ENCODE results near the gene EFCAB9. TPM values are rescaled to one million over a fixed set of nuclear protein-coding genes. Genes with fewer than 3 reads are reported as not detected.
"Not testable (repeated sequence)": the region's sequence is repeated elsewhere in the genome, so short reads cannot be mapped to it uniquely, and the experiment has no call there.

EFCAB9 gene
- total RNA-seq, 2 experiments from 2014 or later: not detected

DNA sequence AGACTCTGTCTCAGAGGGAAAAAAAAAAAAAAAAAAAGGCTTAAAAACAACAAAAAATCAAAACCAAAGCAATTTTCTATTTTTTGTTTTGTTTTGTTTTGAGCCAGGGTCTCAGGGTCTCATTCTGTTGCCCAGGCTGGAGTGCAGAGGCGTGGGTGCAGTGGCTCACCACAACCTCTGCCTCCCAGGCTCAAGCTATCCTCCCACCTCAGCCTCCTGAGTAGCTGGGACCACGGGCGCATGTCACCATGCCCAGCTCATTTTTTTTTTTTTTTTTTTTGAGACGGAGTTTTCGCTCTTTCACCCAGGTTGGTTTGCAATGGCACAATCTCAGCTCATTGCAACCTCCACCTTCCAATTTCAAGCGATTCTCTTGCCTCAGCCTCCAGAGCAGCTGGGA lies 11.7 kb upstream of the EFCAB9 start:
- peak overlapping the region; percentile 16 for H3K4me3 Mint-ChIP-seq
- ChIA-PET POLR2A (interaction anchor here (0.7 kb wide), 1 partner anchor 9 kb away, joined by 3 read pairs; no protein-coding TSS in a partner anchor), CTCF (interaction anchor here (0.7 to 1.8 kb wide), 3 partner anchors 41 to 271 kb away, joined by 3 to 5 read pairs (median 3); no protein-coding TSS in a partner anchor)
- peaks cover 73% of the 10 kb centered on the region for H3K4me1 Mint-ChIP-seq
- no peaks in the 10 kb centered on the region for H3K9me3 Mint-ChIP-seq
- peaks cover 84% of the 10 kb centered on the region for H3K36me3 Mint-ChIP-seq (ENCODE audit: low read depth)
- H3K27me3 Mint-ChIP-seq: no peaks in the 10 kb centered on the region
- no peak for DNase-seq
- H3K27ac Mint-ChIP-seq: peak overlapping the region; percentile 95

GRCh38 chr5:172183881-172184280 lies 10.1 kb upstream of the EFCAB9 start:
- Mint-ChIP-seq H3K27me3 (no peaks in the 10 kb centered on the region), H3K9me3 (no peaks in the 10 kb centered on the region), H3K27ac (peak overlapping the region; percentile 96), H3K4me1 (peaks cover 60% of the 10 kb centered on the region), H3K4me3 (peak overlapping the region; percentile 99), H3K36me3 (ENCODE audit: low read depth) (peaks cover 69% of the 10 kb centered on the region)
- ChIA-PET CTCF (interaction anchor here (0.6 to 7.7 kb wide), 5 partner anchors 9 to 802 kb away, joined by 3 to 103 read pairs (median 4); no protein-coding TSS in a partner anchor), POLR2A (interaction anchor here (6.1 kb wide), 1 partner anchor 9 kb away, joined by 44 read pairs; no protein-coding TSS in a partner anchor)
- no peak for DNase-seq

DNA sequence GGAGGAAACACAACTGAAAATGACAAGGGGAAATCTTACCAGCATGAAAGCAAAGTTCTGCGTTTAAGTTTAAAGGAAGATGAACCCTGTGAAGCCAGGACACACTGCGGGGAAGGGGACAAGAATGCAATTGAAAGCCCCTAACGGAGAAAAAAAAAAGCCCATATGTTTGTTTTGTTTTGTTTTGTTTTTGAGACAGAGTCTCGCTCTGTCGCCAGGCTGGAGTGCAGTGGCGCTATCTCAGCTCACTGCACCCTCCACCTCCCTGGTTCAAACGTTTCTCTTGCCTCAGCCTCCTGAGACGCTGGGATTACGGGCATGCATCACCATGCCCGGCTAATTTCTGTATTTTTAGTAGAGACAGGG lies 8.9 kb upstream of the EFCAB9 start:
- peak; percentile 27 for DNase-seq
- Mint-ChIP-seq H3K9me3 (no peaks in the 10 kb centered on the region), H3K36me3 (ENCODE audit: low read depth) (peaks cover 62% of the 10 kb centered on the region), H3K4me3 (peak overlapping the region; percentile 99), H3K27me3 (no peaks in the 10 kb centered on the region), H3K27ac (peak overlapping the region; percentile 96), H3K4me1 (peaks cover 53% of the 10 kb centered on the region)
- POLR2A ChIA-PET: interaction anchor here (1.8 to 6.1 kb wide), 2 partner anchors 11 to 74 kb away, joined by 5 to 44 read pairs; no protein-coding TSS in a partner anchor
- CTCF ChIA-PET: interaction anchor here (0.6 to 7.7 kb wide), 8 partner anchors 10 to 256 kb away, joined by 3 to 103 read pairs (median 5); no protein-coding TSS in a partner anchor

- CTCF ChIA-PET: interaction anchor here (0.9 to 7.7 kb wide), 14 partner anchors 11 to 226 kb away, joined by 3 to 103 read pairs (median 6); no protein-coding TSS in a partner anchor
- Mint-ChIP-seq H3K27me3 (no peaks in the 10 kb centered on the region), H3K36me3 (ENCODE audit: low read depth) (peaks cover 54% of the 10 kb centered on the region), H3K9me3 (no peaks in the 10 kb centered on the region), H3K4me3 (peak overlapping the region; percentile 99), H3K27ac (peak overlapping the region; percentile 96), H3K4me1 (peaks cover 45% of the 10 kb centered on the region)
- POLR2A ChIA-PET: interaction anchor here (0.6 to 6.1 kb wide), 6 partner anchors 8 to 99 kb away, joined by 3 to 44 read pairs (median 6); no protein-coding TSS in a partner anchor
- DNase-seq: no peak
Observed at GRCh38 chr5:172186114-172186695, 7.8 kb upstream of the EFCAB9 start.

- Mint-ChIP-seq H3K9me3 (no peaks in the 10 kb centered on the region), H3K4me1 (peaks cover 37% of the 10 kb centered on the region), H3K4me3 (peak overlapping the region; percentile 99), H3K27me3 (no peaks in the 10 kb centered on the region), H3K27ac (peak overlapping the region; percentile 96), H3K36me3 (ENCODE audit: low read depth) (peaks cover 51% of the 10 kb centered on the region)
- CTCF ChIA-PET: interaction anchor here (0.9 to 7.7 kb wide), 29 partner anchors 11 to 225 kb away, joined by 3 to 103 read pairs (median 5); no protein-coding TSS in a partner anchor
- POLR2A ChIA-PET: interaction anchor here (0.6 to 6.1 kb wide), 6 partner anchors 9 to 584 kb away, joined by 3 to 44 read pairs (median 5); partner anchors contain the start of gene DUSP1
- peak; percentile 74 for DNase-seq
Observed at GRCh38 chr5:172187118-172188032, 6.6 kb upstream of the EFCAB9 start.

GRCh38 chr5:172188033-172188892 lies 5.7 kb upstream of the EFCAB9 start, which contains the start of gene STK10:
Gene STK10, minus strand, starts transcription at chr5:172188224. Its CDS starts 182 bp downstream, at chr5:172188042.
- H3K4me3 Mint-ChIP-seq: peak within 1 kb of the TSS; percentile 99
- peak; percentile 90 for DNase-seq
- H3K4me1 Mint-ChIP-seq: peaks cover 28% of the 10 kb centered on the region
- peak within 1 kb of the TSS; percentile 96 for H3K27ac Mint-ChIP-seq
- H3K27me3 Mint-ChIP-seq: no peaks in the 10 kb centered on the region
- POLR2A ChIA-PET: interaction anchor here (6.1 kb wide), 1 partner anchor 14 kb away, joined by 44 read pairs; no protein-coding TSS in a partner anchor
- CTCF ChIA-PET: interaction anchor here (0.6 to 7.7 kb wide), 39 partner anchors 10 to 796 kb away, joined by 3 to 103 read pairs (median 5); partner anchors contain the start of gene FBXW11
- peaks cover 42% of the 10 kb centered on the region for H3K36me3 Mint-ChIP-seq (ENCODE audit: low read depth)
- no peaks in the 10 kb centered on the region for H3K9me3 Mint-ChIP-seq

- Mint-ChIP-seq H3K9me3 (no peaks in the 10 kb centered on the region), H3K27me3 (peaks cover 3% of the 10 kb centered on the region), H3K4me1 (peaks cover 20% of the 10 kb centered on the region), H3K27ac (peak overlapping the region; percentile 74), H3K36me3 (ENCODE audit: low read depth) (peaks cover 34% of the 10 kb centered on the region), H3K4me3 (peak overlapping the region; percentile 99)
- POLR2A ChIA-PET: interaction anchor here (6.1 kb wide), 1 partner anchor 15 kb away, joined by 44 read pairs; no protein-coding TSS in a partner anchor
- DNase-seq: no peak
- CTCF ChIA-PET: interaction anchor here (0.8 to 7.7 kb wide), 28 partner anchors 9 to 277 kb away, joined by 3 to 103 read pairs (median 6); partner anchors contain the start of gene FBXW11
Observed at GRCh38 chr5:172188893-172189692, 4.9 kb upstream of the EFCAB9 start.

DNA sequence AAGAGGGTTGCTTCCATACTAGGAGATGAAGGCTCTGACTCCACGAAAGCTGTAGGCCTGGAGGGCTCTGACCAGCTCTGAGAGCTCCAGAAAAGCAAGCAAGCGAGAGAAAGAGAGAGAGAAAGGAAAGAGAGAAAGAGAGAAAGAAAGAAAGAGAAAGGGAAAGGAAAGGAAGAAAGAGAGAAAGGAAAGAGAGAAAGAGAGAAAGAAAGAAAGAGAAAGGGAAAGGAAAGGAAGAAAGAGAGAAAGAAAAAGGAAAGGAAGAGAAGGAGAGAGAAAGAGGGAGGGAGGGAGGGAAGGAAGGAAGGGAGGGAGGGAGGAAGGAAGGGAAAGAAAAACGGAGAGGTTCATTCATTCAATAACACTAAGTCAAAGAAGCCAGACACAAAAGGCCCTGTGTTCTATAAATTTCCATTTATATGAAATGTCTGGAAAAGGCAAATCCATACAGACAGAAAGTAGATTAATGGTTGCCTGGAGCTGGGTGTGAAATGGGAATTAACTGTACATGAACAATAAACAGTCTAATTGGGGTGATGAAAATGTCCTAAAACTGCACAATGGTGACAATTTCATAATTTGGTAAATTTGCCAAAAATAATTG lies 4.2 kb upstream of the EFCAB9 start:
- Mint-ChIP-seq H3K4me3 (no peak overlapping the region), H3K27ac (no peak overlapping the region), H3K4me1 (peaks cover 13% of the 10 kb centered on the region), H3K27me3 (peaks cover 3% of the 10 kb centered on the region), H3K9me3 (no peaks in the 10 kb centered on the region), H3K36me3 (ENCODE audit: low read depth) (peaks cover 27% of the 10 kb centered on the region)
- POLR2A ChIA-PET: no interaction called here
- CTCF ChIA-PET: interaction anchor here (0.7 to 7.7 kb wide), 14 partner anchors 8 to 183 kb away, joined by 3 to 103 read pairs (median 9); partner anchors contain the start of gene FBXW11
- DNase-seq: no peak

- POLR2A ChIA-PET: no interaction called here
- CTCF ChIA-PET: interaction anchor here (0.6 to 0.8 kb wide), 2 partner anchors 101 to 188 kb away, joined by 3 to 5 read pairs; partner anchors contain the start of gene FBXW11
- H3K9me3 Mint-ChIP-seq: no peaks in the 10 kb centered on the region
- peaks cover 11% of the 10 kb centered on the region for H3K27me3 Mint-ChIP-seq
- H3K36me3 Mint-ChIP-seq (ENCODE audit: low read depth): no peaks in the 10 kb centered on the region
- H3K4me3 Mint-ChIP-seq: no peak overlapping the region
- no peak for DNase-seq
- H3K27ac Mint-ChIP-seq: no peak overlapping the region
- H3K4me1 Mint-ChIP-seq: no peaks in the 10 kb centered on the region
Observed at GRCh38 chr5:172194985-172195774, 1.2 kb downstream of the EFCAB9 start.

DNA sequence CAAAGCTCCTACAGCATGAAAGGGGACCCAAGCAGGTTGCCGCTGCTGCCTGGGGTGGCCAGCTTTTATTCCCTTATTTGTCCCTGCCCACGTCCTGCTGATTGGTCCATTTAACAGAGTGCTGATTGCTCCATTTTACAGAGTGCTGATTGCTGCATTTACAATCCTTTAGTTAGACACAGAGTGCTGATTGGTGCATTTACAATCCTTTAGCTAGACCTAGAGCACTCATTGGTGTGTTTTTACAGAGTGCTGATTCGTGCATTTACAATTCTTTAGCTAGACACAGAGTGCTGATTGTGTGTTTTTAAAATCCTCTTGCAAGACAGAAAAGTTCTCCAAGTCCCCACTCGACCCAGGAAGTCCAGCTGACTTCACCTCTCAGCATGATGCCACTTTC lies 3.8 kb downstream of the EFCAB9 start:
- H3K27me3 Mint-ChIP-seq: peaks cover 15% of the 10 kb centered on the region
- DNase-seq; POLR2A ChIA-PET; H3K4me1 Mint-ChIP-seq; H3K9me3 Mint-ChIP-seq; H3K36me3 Mint-ChIP-seq (ENCODE audit: low read depth); H3K27ac Mint-ChIP-seq; H3K4me3 Mint-ChIP-seq: not testable (repeated sequence)
- CTCF ChIA-PET: interaction anchor here (0.9 to 2.9 kb wide), 5 partner anchors 9 to 517 kb away, joined by 3 to 18 read pairs (median 3); partner anchors contain the start of gene STK10
